GM18526 (cell line): ENCODE results near the gene FADS1.

Experiments
- POLR2A ChIP-seq: IDR thresholded peaks from 3 replicates; pipeline ENCODE4 v1.6.1; 2011; ENCODE audit not compliant: insufficient read length; ENCODE audit errors: extremely low read depth

Gene FADS1

DNA sequence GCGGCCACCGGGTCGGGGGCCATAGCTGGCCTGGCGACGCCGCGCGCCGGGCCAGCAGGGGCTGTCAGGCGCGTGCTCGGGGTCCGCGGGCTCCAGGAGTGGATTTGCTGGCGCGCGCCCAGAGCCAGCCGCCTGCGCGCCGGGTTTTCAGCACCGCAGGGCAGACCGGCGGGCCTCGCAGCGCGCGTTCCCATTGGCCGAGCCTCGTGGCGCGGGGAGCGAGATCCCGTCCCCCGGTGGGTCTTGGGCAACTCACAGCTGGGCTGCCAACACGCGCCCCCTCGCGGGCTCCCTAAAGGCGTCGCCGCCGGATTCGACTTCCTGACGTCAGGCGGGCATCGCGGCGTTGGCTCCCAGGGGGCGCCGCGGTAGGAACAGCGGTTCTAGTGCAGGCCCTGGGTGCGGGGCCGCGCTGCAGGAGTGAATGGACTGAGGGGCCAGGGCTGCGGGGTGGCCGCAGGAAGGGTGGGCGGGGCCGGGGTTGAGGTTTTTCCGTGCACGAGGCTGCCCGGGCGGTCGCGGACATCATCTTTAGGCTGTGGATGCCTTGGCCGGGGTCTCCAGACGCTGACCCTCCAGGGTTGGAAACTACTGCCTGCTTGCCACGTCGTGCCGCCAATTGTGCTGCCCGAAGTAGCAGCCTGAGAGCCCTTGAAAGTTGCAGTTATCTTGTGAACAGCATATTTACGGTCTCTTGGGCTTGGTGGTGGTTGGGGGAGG is at the start of gene FADS1:
TSS of gene FADS1 (minus strand) at position 268 of the 720 bp plus-strand sequence. CDS start at position 194, 74 bp downstream.
- peak; percentile 31 for TF ChIP-seq POLR2A

DNA sequence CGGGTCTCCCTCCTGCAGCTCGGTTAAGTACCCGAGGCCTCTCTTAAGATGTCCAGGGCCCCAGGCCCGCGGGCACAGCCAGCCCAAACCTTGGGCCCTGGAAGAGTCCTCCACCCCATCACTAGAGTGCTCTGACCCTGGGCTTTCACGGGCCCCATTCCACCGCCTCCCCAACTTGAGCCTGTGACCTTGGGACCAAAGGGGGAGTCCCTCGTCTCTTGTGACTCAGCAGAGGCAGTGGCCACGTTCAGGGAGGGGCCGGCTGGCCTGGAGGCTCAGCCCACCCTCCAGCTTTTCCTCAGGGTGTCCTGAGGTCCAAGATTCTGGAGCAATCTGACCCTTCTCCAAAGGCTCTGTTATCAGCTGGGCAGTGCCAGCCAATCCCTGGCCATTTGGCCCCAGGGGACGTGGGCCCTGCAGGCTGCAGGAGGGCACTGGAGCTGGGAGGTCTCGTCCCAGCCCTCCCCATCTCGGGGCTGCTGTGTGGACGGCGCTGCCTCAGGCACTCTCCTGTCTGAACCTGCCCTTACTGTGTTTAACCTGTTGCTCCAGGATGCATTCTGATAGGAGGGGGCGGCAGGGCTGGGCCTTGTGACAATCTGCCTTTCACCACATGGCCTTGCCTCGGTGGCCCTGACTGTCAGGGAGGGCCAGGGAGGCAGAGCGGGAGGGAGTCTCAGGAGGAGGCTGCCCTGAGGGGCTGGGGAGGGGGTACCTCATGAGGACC is 49.6 kb upstream of the FADS1 start:
- TF ChIP-seq POLR2A = peak; percentile 23

DNA sequence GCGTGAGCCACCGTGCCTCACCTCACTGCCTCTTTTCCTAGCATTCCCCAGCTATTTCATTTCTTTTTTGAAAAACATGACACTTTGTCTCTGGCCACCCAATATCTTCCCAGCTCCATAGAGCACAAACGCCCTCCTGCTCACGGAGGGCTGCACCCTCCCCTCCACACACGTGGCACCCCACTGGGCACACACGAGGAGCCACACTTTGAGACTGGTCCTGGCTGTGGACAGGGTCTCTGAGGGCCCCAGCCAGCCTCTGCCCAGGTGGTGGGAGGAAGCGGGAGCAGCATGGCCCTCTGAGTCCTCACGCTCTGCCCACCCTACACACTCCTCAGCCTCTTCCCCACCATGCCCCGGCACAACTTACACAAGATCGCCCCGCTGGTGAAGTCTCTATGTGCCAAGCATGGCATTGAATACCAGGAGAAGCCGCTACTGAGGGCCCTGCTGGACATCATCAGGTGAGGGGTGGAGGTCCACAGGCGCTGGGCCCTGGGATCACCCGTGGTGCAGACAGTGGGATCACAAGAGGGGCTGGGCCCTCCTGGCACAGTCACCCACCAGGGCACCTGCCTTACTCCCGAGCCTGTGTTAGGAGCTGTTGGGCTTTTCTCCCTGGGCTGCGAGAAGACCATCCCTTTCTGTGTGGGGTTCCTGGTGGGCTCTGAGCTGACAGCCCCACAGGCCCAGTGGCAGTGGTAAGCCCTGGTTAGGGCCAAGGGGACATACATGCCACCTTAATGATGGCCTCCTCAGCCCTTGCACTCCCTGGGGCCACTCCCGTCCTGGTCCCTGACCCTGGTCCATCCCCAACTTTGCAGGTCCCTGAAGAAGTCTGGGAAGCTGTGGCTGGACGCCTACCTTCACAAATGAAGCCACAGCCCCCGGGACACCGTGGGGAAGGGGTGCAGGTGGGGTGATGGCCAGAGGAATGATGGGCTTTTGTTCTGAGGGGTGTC is 48.3 kb upstream of the FADS1 start:
- no peak for TF ChIP-seq POLR2A

DNA sequence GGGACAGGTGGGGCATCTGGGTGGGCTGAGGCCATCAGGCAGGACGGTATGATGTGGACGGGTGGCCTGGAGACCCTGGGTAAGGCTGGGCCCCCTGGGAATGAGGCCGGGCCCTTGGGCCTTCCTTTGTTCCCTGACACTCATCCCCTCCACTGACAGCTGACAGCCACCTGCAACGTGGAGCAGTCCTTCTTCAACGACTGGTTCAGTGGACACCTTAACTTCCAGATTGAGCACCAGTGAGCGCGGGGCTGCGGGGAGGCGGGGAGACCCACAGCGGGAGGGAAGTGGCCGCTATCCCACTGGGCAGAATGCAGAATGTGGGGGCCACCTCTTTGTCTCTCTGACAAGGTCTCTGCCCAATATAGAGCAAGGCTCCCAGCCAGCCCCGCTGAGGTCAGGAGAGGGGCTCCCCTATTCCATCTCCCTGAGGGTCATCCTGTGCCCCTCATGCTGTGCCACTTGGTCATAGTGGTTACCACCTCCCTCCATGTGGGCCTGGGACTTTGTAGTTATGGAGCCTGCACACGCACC is 46.8 kb upstream of the FADS1 start:
- no peak for TF ChIP-seq POLR2A

DNA sequence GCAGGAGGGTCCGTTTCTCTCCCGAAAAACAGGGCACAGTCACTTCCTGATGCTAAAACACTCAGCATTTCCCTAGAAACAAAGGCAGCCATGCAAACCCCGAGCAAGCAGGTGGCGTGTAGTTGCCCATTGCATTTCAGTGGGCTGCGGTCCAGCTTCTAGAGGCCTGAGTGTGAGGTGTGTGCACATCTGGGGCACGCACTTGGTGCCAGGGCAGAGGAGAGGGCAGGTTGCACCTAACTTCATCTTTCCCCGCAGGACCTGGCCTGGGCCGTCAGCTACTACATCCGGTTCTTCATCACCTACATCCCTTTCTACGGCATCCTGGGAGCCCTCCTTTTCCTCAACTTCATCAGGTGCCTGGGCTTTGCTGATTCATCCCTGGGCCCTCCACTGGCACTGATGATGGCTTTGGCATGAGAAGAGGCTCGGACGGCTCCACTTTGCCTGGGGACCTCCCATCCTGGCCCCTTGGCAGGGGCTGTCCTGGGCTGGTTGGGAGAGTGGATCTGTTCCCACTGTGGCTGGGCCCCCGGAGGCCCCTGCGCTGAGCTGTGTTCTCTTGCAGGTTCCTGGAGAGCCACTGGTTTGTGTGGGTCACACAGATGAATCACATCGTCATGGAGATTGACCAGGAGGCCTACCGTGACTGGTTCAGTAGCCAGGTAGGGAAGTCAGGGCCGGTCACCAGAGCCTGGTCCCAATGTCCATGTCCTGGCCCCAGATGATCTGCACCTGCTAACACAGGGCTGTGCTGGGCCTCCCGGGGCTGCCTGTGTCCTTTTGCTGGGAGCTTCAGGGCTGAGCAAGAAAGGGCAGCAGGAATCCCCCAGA is 46.1 kb upstream of the FADS1 start:
- no peak for TF ChIP-seq POLR2A

DNA sequence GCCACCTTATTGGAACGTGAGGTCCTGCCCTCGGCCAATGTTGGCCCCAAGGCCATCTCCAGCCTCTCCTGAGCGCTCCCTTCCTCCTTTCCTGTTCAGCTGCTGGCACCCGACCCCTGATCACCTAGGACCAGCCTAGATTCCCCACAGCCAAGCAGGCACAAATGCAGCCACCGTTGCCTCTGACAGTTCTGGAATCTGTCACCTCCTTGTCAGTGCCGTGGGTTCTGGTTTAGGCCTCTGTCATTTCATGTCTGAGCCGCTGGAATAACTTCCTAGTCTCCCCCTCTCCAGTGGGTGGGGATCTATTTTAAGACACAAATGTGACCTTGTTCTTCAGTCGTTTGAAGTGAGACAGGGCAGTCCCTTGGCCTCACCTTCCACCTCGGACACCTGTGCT is 44.8 kb upstream of the FADS1 start:
- TF ChIP-seq POLR2A = no peak

DNA sequence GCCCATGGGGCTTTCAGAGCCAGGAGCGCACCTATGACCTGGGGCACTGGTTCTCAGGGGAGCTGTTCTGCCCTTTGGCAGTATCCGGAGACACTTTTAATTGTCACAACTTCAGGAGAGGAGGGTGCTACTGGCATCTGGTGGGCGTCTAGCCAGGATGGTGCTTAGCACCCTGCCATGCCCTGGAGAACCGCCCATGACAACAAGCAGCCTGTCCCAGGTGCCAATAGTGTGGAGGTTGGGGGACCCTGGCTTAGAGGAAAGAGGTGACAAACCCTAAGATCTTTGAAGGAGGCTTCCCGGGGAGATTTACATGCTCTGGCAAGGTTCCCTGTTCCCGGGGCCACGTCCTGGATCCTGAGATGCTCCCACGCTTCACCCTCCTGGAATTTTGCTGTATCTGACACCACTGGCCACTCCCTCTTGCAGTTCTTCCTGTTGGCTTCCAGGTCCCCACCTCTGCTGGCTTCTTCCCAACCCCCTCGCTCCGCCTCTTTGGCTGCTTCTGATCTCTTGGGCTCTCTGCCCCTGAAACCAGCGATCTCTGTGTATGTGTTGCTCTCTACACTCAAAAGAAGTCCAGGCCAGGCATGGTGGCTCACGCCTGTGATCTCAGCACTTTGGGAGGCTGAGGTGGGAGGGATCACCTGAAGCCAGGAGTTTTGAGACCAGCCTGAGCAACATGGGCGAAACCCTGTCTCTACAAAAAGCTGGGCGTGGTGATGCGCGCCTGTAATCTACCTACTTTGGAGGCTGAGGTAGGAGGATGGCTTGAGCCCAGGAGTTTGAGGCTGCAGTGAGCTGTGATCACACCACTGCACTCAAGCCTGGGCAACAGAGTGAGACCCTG is 43.5 kb upstream of the FADS1 start:
- no peak for TF ChIP-seq POLR2A

DNA sequence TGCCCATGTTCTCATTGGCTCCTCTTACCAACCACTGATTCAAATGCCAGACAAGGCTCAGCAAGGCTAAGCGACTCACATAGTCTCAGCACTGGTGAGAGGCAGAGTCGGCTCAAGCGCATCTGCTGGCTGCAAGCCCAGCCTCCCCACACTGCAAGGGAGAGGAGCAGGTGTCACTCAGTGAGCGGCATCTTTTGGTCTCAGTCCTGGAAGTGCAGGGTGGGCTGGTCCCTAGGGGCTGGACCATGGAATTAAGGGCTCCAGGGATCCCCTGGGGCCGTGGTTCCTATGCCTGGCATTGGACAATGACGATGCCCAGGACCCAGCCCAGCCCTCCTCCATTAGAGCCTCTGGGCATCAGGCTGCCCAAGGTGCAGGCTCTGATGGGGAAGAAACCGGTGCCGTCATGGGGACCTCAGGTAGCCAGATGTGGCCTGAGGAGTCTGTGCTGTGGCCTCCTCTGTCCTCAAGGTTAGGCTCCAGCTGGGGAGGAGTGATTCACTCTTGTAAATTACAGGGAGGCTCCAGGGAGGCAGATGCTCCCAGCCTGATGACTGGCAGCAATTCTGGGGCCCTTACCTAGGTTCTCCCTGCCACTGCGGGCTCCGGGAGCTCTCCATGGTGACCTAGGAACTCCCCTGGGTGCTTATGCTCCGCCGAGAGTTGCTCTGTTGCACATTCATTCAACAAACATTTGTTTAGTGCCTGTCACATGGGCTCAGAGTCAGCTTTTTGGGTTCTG is 39.3 kb upstream of the FADS1 start:
- no peak for TF ChIP-seq POLR2A

DNA sequence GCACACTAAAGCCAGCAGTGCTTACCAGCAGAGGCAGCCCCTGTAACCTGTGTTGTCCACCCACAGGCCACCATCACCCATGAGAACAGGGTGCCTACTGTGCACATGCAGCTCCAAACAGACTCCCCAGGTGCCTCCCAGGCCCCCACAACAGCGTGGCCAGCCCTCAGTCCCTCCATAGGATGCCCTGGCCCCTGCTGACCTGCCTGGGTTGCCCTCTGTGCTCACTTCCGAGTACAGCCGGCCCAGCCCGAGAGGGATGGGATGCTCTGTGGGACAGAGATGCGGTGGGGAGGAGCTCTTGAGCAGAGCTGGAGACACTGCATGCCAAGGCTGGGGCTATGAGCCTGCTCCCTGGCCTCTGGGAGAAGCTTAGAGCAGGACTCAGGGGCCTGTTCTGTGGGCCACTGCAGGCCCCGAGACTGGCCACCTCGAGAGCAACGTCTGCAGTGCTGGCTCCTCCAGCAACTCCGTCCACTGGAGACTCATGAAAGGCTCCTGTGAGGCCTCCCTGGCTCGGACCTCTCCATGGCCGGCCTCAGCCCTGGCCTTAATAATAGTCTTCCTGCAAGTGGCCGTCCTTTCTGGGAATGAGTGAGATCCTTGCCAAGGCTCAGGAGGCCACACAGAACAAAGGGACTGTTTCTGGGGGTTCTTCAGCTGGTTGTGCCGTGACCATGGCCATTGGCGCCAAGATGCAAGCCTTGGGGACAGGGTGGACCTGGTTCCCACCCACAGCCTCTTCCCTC is 38.3 kb upstream of the FADS1 start:
- no peak for TF ChIP-seq POLR2A

DNA sequence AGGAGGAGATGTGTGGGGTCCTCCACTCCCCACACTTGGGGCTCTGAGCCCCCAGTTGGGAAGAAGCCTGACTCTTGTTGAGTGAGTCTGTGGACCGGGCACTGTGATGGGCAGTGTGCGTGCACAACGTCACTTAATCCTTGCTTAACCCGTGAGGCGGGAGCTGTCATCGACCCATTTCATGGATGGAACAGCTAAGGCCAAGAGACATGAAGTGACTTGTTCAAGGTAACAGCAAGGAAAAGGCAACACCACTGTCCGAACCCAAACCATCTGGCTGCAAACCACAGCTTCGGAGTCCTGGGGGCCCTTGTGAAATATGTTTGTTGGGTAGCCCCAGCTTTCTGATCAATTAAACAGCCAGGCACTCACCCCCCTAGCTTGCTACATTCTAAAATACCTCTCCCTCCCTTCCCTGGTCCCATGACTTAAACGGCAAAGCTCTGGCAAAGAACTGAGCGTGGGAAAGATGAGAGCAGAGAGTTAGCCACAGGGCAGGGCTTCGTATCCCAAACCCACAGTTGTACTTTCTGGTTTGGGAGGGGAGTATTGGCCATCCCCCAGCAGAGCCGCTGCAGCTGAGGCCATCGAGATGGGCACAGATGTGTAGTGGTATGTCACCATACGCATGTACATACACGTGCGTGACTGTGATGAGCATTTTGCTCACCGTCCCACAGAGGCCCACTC is 37.5 kb upstream of the FADS1 start:
- no peak for TF ChIP-seq POLR2A

DNA sequence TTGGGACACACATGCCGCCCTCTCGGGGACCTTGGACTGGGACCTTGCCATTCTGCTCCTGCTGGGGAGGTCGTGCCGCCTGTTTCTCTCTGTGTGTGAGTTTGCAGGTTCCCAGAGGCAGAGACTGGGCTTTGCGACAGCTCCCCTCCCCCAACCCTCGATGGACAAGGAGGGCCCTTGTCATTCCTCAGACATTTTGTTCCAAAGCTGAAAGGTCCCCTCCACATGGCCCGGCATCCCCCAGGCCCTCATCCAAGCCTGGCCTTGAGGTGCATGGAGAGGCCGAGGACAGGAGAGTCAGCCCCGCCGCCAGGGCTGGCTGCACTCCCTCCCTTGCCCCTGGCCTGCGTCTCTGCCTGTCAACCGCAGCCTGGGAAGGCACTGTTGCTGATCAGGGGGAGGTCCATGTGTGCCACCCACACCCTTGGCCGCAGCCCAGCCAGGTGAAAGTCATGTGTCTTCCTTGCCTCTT is 36.9 kb upstream of the FADS1 start:
- no peak for TF ChIP-seq POLR2A
